Stimulated activated CD8-positive, alpha-beta memory T cell treated with anti-CD3 and anti-CD28 coated beads, Interleukin-7, amount 100 ng/mL, for 1 hour (primary cell): ENCODE data around the gene NRK.
"Not testable (repeated sequence)": the region's sequence is repeated elsewhere in the genome, so short reads cannot be mapped to it uniquely, and the experiment has no call there.

Source experiments
- DNase-seq, 2 donors: peaks; one replicate each; pipeline ENCODE4 v3.0.0-alpha.2; 2020; ENCODE audit warnings: low read depth in 2 of 2

The NRK gene, protein sequence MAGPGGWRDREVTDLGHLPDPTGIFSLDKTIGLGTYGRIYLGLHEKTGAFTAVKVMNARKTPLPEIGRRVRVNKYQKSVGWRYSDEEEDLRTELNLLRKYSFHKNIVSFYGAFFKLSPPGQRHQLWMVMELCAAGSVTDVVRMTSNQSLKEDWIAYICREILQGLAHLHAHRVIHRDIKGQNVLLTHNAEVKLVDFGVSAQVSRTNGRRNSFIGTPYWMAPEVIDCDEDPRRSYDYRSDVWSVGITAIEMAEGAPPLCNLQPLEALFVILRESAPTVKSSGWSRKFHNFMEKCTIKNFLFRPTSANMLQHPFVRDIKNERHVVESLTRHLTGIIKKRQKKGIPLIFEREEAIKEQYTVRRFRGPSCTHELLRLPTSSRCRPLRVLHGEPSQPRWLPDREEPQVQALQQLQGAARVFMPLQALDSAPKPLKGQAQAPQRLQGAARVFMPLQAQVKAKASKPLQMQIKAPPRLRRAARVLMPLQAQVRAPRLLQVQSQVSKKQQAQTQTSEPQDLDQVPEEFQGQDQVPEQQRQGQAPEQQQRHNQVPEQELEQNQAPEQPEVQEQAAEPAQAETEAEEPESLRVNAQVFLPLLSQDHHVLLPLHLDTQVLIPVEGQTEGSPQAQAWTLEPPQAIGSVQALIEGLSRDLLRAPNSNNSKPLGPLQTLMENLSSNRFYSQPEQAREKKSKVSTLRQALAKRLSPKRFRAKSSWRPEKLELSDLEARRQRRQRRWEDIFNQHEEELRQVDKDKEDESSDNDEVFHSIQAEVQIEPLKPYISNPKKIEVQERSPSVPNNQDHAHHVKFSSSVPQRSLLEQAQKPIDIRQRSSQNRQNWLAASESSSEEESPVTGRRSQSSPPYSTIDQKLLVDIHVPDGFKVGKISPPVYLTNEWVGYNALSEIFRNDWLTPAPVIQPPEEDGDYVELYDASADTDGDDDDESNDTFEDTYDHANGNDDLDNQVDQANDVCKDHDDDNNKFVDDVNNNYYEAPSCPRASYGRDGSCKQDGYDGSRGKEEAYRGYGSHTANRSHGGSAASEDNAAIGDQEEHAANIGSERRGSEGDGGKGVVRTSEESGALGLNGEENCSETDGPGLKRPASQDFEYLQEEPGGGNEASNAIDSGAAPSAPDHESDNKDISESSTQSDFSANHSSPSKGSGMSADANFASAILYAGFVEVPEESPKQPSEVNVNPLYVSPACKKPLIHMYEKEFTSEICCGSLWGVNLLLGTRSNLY (N-terminal part only)

DNA sequence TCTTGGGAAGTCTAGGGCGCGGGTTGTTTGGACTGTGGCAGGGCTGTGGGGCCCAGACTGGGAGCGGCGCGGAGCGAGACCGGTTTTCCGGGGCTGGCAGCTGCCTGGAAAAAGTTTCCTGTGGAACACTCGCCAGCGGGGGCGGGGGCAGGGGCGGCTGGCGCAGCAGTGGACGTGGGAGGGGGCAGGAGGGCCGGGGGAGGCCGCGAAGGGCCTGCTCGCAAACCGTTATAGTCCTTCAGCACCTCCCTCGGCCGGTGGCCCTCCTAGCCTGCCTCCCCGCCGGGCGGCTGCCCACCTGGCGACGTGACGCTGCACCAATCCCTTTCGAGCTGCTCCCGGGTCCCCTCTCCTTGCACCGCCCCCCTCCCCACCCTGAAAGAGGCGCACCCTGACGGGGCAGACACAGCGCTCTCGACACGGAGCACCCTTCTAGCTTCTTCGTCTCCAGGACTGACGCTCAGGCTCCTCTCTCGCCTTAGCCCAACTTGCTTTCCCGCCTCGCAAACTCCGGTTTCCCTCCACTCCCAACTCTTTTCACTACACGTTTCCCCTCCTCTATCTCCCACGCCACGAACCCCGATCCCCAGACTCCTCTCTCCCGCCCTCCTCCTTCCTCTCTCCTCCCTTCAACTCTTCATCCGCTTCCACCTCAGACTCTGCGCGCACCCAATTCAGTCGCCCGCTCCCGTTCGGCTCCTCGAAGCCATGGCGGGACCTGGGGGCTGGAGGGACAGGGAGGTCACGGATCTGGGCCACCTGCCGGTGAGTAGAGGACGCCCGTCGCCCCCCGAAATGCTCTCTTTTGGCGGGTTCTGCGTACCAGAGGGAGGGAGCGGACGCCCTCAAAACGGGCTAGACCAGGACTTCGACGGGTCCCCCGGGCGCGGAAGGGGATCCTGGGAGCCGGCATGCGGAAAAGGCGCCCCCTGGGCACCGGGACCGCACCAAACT, at the start of gene NRK:
Gene NRK (plus strand): TSS at position 402 of the 954 bp plus-strand sequence. CDS start 307 bp downstream, at position 709.
- no peak for DNase-seq

DNA sequence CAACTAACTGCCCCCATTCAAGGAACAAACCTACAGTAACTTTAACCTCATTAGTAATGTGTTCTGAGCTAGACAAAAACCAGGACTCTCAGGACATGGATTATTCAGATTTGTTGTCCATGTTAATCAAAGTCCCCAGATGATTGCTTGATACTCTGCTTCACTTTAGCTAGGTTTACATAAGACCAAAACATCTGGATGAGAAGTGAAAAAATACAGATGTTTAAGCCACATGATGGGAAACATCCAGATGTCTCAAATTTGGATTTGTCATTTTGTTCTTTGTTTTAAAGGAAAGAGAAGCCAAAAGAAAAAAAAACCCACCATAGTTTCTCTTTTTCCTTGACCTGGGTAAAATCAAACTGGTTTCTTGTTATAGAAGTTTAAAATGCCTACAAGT, 48.5 kb upstream of the NRK start:
- no peak for DNase-seq

DNA sequence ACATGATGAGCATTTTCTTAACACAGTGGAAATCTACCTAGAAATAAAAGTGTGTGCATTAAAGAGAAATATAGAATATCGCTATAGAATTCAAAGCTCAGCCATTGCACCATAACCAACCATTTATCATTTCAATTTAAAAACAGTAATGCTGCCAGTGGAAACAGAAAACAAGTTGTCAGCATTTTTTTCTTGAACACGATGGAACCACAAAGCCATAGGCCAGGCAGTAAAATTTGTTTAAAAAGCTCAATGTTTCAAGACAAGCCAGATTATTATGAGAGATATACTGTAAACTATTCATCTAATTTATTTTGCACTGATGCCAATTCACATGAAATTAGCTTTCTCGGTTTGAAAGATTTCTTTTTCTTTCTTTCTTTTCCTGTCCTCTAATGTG, 46.7 kb upstream of the NRK start:
- no peak for DNase-seq

DNA sequence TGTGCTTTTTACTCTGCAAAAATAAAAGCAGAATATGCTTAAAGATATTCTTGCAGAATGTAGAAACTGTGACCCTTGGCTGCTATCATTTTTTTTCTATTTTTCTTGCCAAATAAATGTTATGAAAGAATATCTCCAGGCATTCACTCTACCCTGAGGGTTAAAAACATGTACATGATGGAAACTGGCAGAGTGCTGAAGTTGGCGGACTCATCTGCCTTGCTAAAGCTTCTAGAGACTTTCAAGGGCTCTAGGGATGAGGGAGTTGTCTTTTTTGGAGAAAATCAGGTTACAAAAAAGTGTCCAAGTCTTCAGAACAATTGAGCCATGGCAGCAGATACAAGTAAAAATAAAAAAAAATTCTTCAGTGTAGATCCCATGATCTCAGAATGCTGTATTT, 40.5 kb upstream of the NRK start:
- DNase-seq = no peak

DNA sequence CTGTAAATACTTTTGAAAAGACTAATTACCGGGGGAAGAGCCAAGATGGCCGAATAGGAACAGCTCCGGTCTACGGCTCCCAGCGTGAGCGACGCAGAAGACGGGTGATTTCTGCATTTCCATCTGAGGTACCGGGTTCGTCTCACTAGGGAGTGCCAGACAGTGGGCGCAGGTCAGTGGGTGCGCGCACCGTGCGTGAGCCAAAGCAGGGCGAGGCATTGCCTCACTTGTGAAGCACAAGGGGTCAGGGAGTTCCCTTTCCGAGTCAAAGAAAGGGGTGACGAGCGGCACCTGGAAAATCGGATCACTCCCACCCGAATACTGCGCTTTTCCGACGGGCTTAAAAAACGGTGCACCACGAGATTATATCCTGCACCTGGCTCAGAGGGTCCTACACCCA, 25.5 kb upstream of the NRK start:
- DNase-seq = not testable (repeated sequence)

DNA sequence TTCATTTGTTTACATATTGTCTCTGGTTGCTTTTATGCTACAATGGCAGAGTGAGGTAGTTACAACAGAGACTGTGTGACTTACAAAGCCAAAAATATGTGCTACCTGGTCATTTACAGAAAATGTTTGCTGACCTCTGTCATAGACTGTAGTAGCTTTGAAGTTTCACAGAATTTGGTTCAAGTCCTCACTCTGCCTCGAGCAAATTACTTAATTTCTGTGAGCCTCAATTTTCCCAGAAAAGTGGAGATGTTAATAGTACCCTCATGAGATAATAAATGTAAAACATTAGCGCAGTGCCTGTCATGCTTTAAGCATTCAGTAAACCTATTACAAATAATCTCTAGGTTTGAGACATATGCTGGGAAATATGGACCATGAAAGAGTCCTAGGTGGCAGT, 18.4 kb upstream of the NRK start:
- DNase-seq = no peak

DNA sequence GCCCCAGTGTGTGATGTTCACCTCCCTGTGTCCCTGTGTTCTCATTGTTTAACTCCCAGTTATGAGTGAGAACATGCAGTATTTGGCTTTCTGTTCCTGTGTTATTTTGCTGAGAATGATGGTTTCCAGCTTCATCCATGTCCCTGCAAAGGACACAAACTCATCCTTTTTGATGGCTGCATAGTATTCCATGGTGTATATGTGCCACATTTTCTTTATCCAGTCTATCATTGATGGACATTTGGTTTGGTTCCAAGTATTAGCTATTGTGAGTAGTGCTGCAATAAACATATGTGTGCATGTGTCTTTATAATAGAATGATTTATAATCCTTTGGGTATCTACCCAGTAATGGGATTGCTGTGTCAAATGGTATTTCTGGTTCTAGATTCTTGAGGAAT, 16.7 kb upstream of the NRK start:
- DNase-seq = not testable (repeated sequence)

DNA sequence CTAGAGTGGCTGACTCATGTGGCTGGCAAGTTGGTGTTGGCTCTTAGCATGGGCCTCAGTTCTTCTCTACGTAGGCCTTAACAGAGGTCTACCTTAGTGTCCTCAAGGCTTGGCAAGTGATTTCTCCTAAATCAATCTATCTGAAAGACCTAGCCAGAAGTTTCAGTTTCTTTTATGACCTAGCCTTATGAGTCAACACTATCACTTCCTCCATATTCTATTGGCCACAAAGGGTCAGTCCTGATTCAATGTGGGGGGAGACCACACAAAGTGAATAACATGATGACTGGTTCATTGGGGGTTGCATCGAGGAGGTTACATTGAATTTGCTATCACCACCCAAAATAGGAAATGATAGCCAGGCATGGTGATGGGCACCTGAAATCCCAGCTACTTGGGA, 5.8 kb upstream of the NRK start:
- DNase-seq = no peak

DNA sequence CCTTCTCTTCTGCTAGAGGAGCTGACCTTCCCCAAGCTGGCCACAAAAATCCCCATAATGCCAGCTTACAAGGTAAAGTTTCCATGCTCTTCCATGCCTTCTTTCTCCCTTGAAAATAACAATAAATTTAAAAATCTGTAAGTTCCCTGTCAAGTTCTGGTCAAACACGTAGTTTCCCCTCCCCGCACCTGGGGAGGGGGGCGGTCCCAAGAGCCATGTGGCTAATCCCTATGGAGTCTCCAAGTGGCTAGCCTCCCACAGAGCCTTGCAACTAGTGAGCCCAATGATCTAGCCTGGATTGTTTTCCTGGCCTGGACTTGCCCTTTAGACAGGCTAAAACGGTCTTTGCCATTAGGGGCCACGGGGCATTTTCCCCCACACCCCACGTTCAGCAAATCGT, 2.1 kb upstream of the NRK start:
- no peak for DNase-seq

DNA sequence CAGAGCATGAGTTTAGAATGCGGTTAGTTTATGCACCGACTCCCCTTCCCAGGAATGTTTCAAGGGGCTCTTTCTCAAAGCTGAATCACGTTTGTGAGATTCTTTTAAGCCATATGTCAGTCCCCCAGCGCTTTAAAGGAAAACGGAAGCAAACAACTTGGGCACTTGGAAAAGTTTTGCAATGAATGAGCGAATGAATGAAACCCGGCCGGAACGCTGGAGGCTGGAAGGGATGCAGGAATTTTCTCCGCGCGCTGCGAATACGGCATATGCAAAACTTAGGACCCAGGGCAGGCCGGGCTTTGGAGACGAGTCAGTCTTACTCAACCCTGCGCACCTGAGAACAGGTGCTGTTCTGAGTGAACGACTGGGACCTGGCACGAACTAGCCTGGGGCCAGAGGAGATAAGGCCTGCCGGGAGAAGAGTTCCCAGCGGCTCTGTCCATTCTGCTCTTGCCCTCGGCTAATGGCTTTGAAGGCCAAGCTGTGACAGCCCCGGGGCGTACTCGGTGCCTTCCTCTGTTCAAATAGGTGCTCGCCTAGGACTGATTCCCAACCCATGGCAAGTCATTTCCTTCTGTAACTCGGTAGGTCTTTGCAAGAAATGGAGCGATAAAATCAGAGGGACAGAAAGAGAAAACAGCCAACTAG, 743 bp upstream of the NRK start:
- no peak for DNase-seq

DNA sequence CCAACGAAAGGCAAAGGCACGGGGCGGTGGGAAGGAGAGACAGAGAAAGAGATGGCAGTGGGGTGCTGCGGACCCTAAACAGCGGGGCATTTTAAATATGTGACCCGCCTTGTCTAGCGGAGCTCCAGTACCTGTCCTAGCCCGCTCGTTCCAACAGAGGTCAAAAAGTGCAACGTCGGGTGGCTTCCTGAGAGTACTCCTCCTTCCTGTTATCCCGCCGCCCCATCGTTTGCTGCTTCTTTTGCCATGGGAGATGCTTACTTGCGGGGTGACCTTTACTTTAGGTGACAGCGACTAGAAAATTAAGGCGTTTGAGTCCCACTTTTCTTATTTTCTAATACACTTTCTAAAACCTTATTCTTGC, 735 bp downstream of the NRK start:
- no peak for DNase-seq

DNA sequence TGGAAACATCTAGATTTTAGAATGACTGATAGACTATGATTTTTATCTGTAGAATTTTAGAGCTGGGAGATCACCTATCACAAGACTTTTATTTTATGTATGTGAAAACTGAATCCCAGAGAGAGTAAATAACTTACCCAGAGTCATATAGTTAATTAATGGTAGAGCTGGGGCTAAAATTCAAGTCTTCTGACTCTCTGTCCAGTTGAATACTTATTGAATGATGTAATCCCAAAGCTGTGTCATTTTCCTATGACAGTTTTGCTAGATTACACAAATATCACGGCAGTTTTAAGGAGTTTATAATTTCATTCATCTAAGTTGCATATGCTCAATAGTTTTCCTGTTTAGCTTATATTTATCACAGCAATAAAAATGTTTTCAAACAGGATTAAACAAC, 6.7 kb downstream of the NRK start:
- no peak for DNase-seq

DNA sequence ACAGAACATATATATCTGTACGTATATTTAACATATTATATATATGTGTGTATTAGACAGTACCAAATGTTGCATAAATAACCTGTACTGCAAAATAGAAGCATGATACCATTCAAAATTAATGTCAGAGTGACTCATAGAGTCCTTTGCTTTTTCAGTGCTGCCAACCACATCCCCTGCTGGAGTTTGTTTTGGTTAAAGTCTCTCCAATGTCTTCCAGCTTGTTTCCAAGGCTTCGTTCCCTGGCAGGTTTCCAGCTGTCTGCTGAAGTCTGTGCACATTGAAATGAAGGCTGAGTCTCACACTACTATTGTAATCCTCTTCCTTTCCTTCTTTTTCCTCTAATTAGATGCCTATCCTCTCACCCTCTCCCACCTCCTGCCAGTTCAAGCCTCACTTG, 14.9 kb downstream of the NRK start:
- DNase-seq = no peak

DNA sequence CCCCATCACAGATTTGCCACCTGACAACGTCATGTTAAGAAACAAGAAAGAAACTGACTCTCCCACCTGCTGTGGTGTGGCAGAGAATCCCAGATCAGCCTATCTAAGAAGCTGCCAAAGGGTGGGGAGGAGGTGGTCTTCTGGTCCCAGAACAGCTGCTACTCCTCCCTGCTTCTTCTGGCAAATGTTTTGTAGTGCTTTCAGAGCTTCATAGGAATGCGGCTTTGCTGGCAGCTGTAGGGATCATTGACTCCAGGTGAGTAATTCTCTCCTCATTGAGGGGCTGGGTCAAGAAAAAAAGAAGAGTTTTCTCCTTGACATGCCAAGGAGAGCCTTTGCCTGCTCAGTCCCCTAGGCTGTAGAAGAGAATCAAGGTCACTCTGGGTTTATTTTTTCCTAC, 23.3 kb downstream of the NRK start:
- DNase-seq = no peak

DNA sequence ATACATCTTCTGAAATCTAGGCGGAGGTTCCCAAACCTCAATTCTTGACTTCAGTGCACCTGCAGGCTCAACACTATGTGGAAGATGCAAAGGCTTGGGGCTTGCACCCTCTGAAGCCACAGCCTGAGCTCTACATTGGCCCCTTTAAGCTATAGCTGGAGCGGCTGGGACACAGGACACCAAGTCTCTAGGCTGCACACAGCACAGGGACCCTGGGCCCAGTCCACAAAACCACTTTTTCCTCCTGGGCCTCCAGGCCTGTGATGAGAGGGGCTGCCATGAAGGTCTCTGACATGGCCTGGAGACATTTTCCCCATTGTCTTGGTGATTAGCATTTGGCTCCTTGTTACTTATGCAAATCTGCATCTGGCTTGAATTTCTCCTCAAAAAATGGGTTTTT, 27.8 kb downstream of the NRK start:
- DNase-seq = not testable (repeated sequence)

DNA sequence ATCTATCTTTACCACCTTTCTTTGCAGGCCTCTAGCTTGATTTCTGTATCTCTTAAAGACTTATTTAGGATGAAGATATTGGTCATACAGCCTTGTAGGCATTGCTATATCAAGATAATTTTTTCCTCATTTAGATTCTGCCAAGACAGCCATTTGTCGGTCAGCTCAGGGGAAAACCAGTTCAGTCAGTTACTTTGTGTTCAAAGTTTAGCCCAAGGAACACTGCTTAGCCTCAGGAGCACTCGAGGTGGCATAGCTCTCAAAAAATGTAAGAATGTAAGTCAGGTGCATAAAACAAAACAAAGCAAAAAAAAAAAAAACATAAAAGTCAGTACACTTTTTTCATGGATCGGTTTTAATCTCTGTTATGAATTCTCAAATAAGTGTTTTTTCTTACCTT, 43.4 kb downstream of the NRK start:
- DNase-seq = no peak

DNA sequence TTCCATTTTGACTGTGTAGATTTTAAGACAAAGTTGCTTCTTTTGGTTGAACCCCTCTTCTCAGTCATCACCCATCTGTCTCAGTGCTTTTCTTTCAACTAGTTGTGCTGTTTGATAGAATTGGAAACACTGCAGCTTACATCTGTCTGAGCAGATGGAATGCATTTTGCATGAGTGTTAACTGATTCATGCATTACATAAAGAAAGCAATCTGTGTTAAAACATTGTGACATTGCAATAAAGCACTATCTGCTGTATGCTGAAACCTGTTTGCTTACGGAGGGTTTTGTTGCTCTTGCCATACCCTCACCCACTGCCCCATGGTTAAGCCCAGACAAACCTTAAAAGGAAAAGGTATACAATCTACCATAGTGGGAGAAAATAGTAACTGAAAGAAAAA, 47.4 kb downstream of the NRK start:
- DNase-seq = no peak

DNA sequence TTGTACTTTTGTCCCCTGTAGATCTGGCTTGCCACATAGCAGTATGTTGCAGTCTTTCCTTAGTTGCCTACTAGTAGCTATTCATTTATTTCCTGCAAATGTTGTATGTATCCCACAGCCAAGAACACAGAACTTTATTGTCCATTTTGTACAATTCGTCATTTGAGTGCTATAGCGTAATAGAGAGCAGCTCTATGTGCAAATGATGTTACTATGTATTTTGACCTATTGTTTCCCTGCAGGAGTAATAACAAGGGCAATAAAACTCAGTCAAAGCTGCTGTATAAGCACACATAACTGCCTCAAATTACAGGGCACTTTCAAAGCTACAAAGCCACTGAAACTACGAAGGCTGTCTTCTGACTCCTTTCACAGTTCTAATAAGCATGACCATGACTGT, 48.1 kb downstream of the NRK start:
- no peak for DNase-seq

DNA sequence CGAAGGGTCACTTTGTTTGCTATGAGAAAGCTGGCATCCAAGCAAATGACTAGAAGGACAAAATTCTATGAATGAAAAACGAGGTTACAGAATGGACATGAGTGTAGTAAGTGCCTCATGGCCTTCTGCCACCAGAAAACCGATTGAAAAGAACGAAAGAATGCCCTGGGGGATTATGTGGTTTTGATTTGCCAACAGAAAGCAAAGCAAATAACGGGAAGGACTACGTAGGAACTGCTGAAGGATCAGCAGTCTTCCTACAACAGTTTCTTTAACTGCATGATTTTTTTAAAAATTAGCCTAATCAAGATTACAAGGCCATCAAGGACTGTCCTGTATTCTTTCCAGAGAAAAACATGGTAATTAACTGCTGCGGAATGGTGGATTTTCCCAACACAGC, 50.6 kb downstream of the NRK start:
- DNase-seq = no peak

DNA sequence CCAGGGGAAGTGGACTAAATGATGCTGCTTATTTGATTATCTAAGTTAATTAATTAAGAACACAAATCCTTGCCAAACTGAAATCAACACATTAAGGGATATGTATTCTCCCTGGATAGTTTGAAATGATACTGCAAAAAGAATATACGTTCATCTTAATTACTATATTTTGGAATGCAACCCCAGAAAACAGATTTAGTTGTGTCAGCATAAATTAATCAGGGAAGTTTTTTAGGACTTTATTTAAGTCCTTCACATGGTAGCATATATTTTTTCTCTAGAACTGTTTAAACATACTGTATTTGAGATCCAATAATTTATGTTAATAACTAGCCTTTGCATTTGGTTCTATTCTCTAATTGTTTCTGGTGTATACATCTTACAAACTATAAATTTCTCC, 52.5 kb downstream of the NRK start:
- no peak for DNase-seq

DNA sequence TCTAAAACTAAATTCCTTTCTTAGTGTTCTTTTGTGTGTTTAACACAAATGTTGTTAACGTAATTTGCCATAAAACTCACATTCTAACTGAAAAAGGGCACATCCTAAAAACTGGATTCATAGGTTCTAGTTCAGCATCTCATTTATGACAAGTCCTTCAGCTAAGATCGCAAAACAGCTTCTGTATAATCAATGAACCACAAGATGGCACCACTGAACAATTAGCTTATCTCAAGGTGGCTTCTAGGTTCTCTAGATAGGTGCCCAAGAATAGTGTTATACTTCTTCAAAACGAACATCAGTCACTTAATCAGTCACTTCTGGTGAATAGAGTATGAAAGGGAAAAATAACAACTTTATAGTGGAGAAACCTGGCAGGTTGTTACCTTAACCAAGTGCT, 54.3 kb downstream of the NRK start:
- DNase-seq = no peak
